Smooth muscle cell (in vitro differentiated cells): Measurements from ENCODE around the gene KIAA2012. TPM values are rescaled to one million over a fixed set of nuclear protein-coding genes. Genes with fewer than 3 reads are reported as not detected.
"Not testable (repeated sequence)": the region's sequence is repeated elsewhere in the genome, so short reads cannot be mapped to it uniquely, and the experiment has no call there.

Experiments used
- DNase-seq: peaks from one replicate; lab custom pipeline; 2025; ENCODE audit not compliant: unreplicated experiment; lab: John Stamatoyannopoulos, UW
- H2AFZ ChIP-seq: fragments of 200-600 bp; sonication (generic); 2 replicates; pipeline ENCODE4 v1.6.0; 2016; ENCODE audit warnings: antibody characterized with exemption, low read depth, mild to moderate bottlenecking
- H3F3A ChIP-seq: fragments of 200-600 bp; sonication (generic); 2 replicates; pipeline ENCODE4 v1.6.0; 2017; ENCODE audit warnings: antibody characterized with exemption, low read depth
- H3K27ac ChIP-seq: fragments of 200-600 bp; sonication (generic); 2 replicates; pipeline ENCODE4 v1.5.1; 2016; ENCODE audit warnings: low read depth, mild to moderate bottlenecking
- H3K27me3 ChIP-seq: fragments of 200-600 bp; sonication (generic); 2 replicates; pipeline ENCODE4 v1.6.1; 2016; ENCODE audit warnings: low read depth, mild to moderate bottlenecking
- H3K36me3 ChIP-seq: fragments of 200-600 bp; sonication (generic); 2 replicates; pipeline ENCODE4 v1.5.1; 2016; ENCODE audit warnings: low read depth
- H3K4me1 ChIP-seq: fragments of 200-600 bp; sonication (generic); 2 replicates; pipeline ENCODE4 v1.5.1; 2016; ENCODE audit warnings: low read depth
- H3K4me2 ChIP-seq: fragments of 200-600 bp; sonication (generic); 2 replicates; pipeline ENCODE4 v1.6.0; 2016; ENCODE audit warnings: mild to moderate bottlenecking
- H3K4me3 ChIP-seq: fragments of 200-600 bp; sonication (generic); 2 replicates; pipeline ENCODE4 v1.5.1; 2016; ENCODE audit warnings: mild to moderate bottlenecking
- H3K79me2 ChIP-seq: fragments of 200-600 bp; sonication (generic); 2 replicates; pipeline ENCODE4 v1.6.0; 2016; ENCODE audit warnings: low read depth, mild to moderate bottlenecking
- H3K9ac ChIP-seq: fragments of 200-600 bp; sonication (generic); 2 replicates; pipeline ENCODE4 v1.6.0; 2016; ENCODE audit warnings: low read depth
- H3K9me3 ChIP-seq: fragments of 200-600 bp; sonication (generic); replicated peaks from 2 replicates; pipeline ENCODE4 v1.5.1; 2016; ENCODE audit warnings: low read depth
- H4K20me1 ChIP-seq: fragments of 200-600 bp; sonication (generic); 2 replicates; pipeline ENCODE4 v1.6.0; 2016; ENCODE audit warnings: low read depth
- CTCF ChIP-seq: fragments of 200-600 bp; sonication (generic); IDR thresholded peaks from 2 replicates; pipeline ENCODE4 v1.5.1; 2017; ENCODE audit warnings: borderline replicate concordance, mild to moderate bottlenecking, antibody characterized with exemption; ENCODE audit not compliant: insufficient read depth, poor library complexity, severe bottlenecking
- WGBS: methylation state at CpG from one replicate; pipeline ENCODE4 v1.1.7; 2016; ENCODE audit warnings: low lambda C conversion rate; 5-methylcytosine and 5-hydroxymethylcytosine counted together
- polyA plus RNA-seq: library from polyadenylated mRNA; unstranded; fragments of >200 nt; fragmentation: Nextera tagmentation; extraction: Ambion mirVana; gene quantifications from 2 replicates; pipeline ENCODE4 v1.2.1, GENCODE V29; 2016
- total RNA-seq: library from RNA; depleted of rRNA; stranded (reverse); fragments of >200 nt; gene quantifications from 2 replicates; pipeline ENCODE4 v1.2.3, GENCODE V29; 2014

Gene KIAA2012
- total and polyA plus RNA-seq, 2 experiments from 2014 or later = not detected

GRCh38 chr2:202237787-202238233 lies 164.8 kb downstream of the KIAA2012 start:
- peak overlapping the region; percentile 88 for H3K4me2 ChIP-seq
- H3K9me3 ChIP-seq = no peaks in the 10 kb centered on the region
- H3K9ac ChIP-seq = peak overlapping the region; percentile 91
- H2AFZ ChIP-seq = peak overlapping the region; percentile 100
- no peak for TF ChIP-seq CTCF
- peak overlapping the region; percentile 98 for H3K4me3 ChIP-seq
- H3K27ac ChIP-seq = peak overlapping the region; percentile 87
- peaks cover 50% of the 10 kb centered on the region for H4K20me1 ChIP-seq
- under 1% methylated on average over 27 of the region's 30 CpGs for WGBS
- H3K79me2 ChIP-seq = peaks cover 54% of the 10 kb centered on the region
- H3K4me1 ChIP-seq = peaks cover 18% of the 10 kb centered on the region
- no peaks in the 10 kb centered on the region for H3K36me3 ChIP-seq
- no peaks in the 10 kb centered on the region for H3K27me3 ChIP-seq
- peak; percentile 44 for DNase-seq
- no peaks in the 10 kb centered on the region for H3F3A ChIP-seq

GRCh38 chr2:202238234-202239197 lies 165.5 kb downstream of the KIAA2012 start, which contains the start of gene SUMO1:
Gene SUMO1, minus strand, starts transcription at chr2:202238597. Its CDS starts 146 bp downstream, at chr2:202238451.
- H2AFZ ChIP-seq = peak within 1 kb of the TSS; percentile 100
- peak within 1 kb of the TSS; percentile 91 for H3K9ac ChIP-seq
- no peaks in the 10 kb centered on the region for H3K36me3 ChIP-seq
- H4K20me1 ChIP-seq = peaks cover 43% of the 10 kb centered on the region
- DNase-seq = peak; percentile 64
- H3K4me2 ChIP-seq = peak within 1 kb of the TSS; percentile 88
- 4% methylated on average over 37 of the region's 54 CpGs for WGBS
- H3K79me2 ChIP-seq = peaks cover 47% of the 10 kb centered on the region
- TF ChIP-seq CTCF = no peak
- H3K27me3 ChIP-seq = no peaks in the 10 kb centered on the region
- H3K27ac ChIP-seq = peak within 1 kb of the TSS; percentile 87
- H3F3A ChIP-seq = no peaks in the 10 kb centered on the region
- H3K9me3 ChIP-seq = no peaks in the 10 kb centered on the region
- H3K4me1 ChIP-seq = peaks cover 18% of the 10 kb centered on the region
- peak within 1 kb of the TSS; percentile 98 for H3K4me3 ChIP-seq

GRCh38 chr2:202247710-202248109 lies 174.7 kb downstream of the KIAA2012 start:
- H3K4me2 ChIP-seq, H3K4me1 ChIP-seq, H2AFZ ChIP-seq, H3F3A ChIP-seq, H3K36me3 ChIP-seq, H3K9ac ChIP-seq, H3K4me3 ChIP-seq, H3K27ac ChIP-seq, DNase-seq, H4K20me1 ChIP-seq, H3K27me3 ChIP-seq, H3K9me3 ChIP-seq, H3K79me2 ChIP-seq: not testable (repeated sequence)
- 96% methylated on average over 5 of the region's 5 CpGs for WGBS

- H2AFZ ChIP-seq = peak overlapping the region; percentile 66
- no peaks in the 10 kb centered on the region for H4K20me1 ChIP-seq
- no peaks in the 10 kb centered on the region for H3K79me2 ChIP-seq
- peak overlapping the region; percentile 9 for H3K4me3 ChIP-seq
- WGBS = 35% methylated on average over 10 of the region's 10 CpGs
- DNase-seq = no peak
- H3K9ac ChIP-seq = peak overlapping the region; percentile 41
- H3K9me3 ChIP-seq = no peaks in the 10 kb centered on the region
- no peak for TF ChIP-seq CTCF
- peak overlapping the region; percentile 64 for H3K27ac ChIP-seq
- H3F3A ChIP-seq = no peaks in the 10 kb centered on the region
- peak overlapping the region; percentile 78 for H3K4me2 ChIP-seq
- no peaks in the 10 kb centered on the region for H3K36me3 ChIP-seq
- H3K4me1 ChIP-seq = no peaks in the 10 kb centered on the region
- no peaks in the 10 kb centered on the region for H3K27me3 ChIP-seq
These were observed 176.6 kb downstream of the KIAA2012 start for GRCh38 chr2:202249521-202250253.
